CD4-positive, CD25-positive, alpha-beta regulatory T cell (primary cell): ENCODE data around the gene CNOT3. TPM values are rescaled to one million over a fixed set of nuclear protein-coding genes. Genes with fewer than 3 reads are reported as not detected.

ENCODE experiments used
- ATAC-seq, 2 donors: fragments of 150-1000 bp; cut with Tn5 transposase; one replicate each; pipeline ENCODE4 v1.10.0; 2021; ENCODE audit warnings: low read depth in 2 of 2, moderate number of reproducible peaks in 2 of 2, moderate library complexity in 1 of 2
- DNase-seq, 3 donors: peaks; one replicate each; pipeline versions ENCODE4 v3.0.0 to v3.0.0-alpha.2; 2012 to 2022; ENCODE audit warnings: mixed read lengths in 1 of 3
- H3K27ac ChIP-seq: one replicate; pipeline ENCODE4 v1.7.0; 2013; ENCODE audit warnings: mild to moderate bottlenecking, low read length; ENCODE audit not compliant: insufficient read depth, poor library complexity, severe bottlenecking
- H3K27me3 ChIP-seq: one replicate; pipeline ENCODE4 v1.7.0; 2013; ENCODE audit warnings: low read length; ENCODE audit not compliant: control insufficient read depth, insufficient read depth
- H3K36me3 ChIP-seq: one replicate; pipeline ENCODE4 v1.7.0; 2013; ENCODE audit warnings: mild to moderate bottlenecking, low read length, moderate library complexity; ENCODE audit not compliant: control insufficient read depth, insufficient read depth
- H3K4me1 ChIP-seq: 2 replicates; pipeline ENCODE4 v1.7.0; 2013; ENCODE audit warnings: mild to moderate bottlenecking, low read length; ENCODE audit not compliant: insufficient read depth, control insufficient read depth, poor library complexity, severe bottlenecking
- H3K4me3 ChIP-seq: one replicate; pipeline ENCODE4 v1.7.0; 2013; ENCODE audit warnings: low read depth, mild to moderate bottlenecking, low read length, moderate library complexity
- H3K9me3 ChIP-seq, 2 experiments: 1 replicate in 1 of 2; 2 replicates in 1 of 2; pipeline ENCODE4 v1.7.0; 2013; ENCODE audit warnings: low read length in 2 of 2, mild to moderate bottlenecking in 1 of 2, moderate library complexity in 1 of 2; ENCODE audit not compliant: control insufficient read depth in 2 of 2
- H3K27ac Mint-ChIP-seq, 3 donors: one replicate each; pipeline ENCODE4 v1.8.0; 2020 to 2022; ENCODE audit warnings: mild to moderate bottlenecking in 3 of 3, mixed read lengths in 3 of 3, moderate library complexity in 2 of 3
- H3K27me3 Mint-ChIP-seq: one replicate; pipeline ENCODE4 v1.8.0; 2022; ENCODE audit warnings: mild to moderate bottlenecking, mixed read lengths
- H3K36me3 Mint-ChIP-seq: one replicate; pipeline ENCODE4 v1.8.0; 2020; ENCODE audit warnings: mixed read lengths
- H3K4me1 Mint-ChIP-seq, 4 donors: one replicate each; pipeline ENCODE4 v1.8.0; 2020 to 2022; ENCODE audit warnings: mixed read lengths in 4 of 4, mild to moderate bottlenecking in 1 of 4
- H3K4me3 Mint-ChIP-seq, 4 donors: one replicate each; pipeline ENCODE4 v1.8.0; 2020 to 2022; ENCODE audit warnings: mild to moderate bottlenecking in 4 of 4, mixed read lengths in 4 of 4, moderate library complexity in 3 of 4
- H3K9me3 Mint-ChIP-seq, 7 donors: one replicate each; pipeline ENCODE4 v1.8.0; 2020 to 2022; ENCODE audit warnings: mixed read lengths in 7 of 7, mild to moderate bottlenecking in 3 of 7, moderate library complexity in 2 of 7
- polyA plus RNA-seq, 4 donors: library from polyadenylated mRNA; unstranded; fragments of 300-500 nt; fragmentation: Illumina TruSeq; gene quantifications; one replicate each; pipeline ENCODE4 v1.2.3, GENCODE V29; 2021
- total RNA-seq: library from RNA; stranded (reverse); gene quantifications from one replicate; pipeline ENCODE4 v1.2.3, GENCODE V29; 2022

Gene CNOT3
- total and polyA plus RNA-seq, 5 donors from 2014 or later = 3.9 to 56.9 (median 6.1) TPM

- Mint-ChIP-seq H3K27ac (peak within 1 kb of the TSS; percentile 99 to 100 (median 99)), H3K4me3 (peak within 1 kb of the TSS; percentile 95 to 97 (median 96)), H3K4me1 (peaks cover 0 to 55% (median 26%) of the 10 kb centered on the region in 4 donors), H3K27me3 (no peaks in the 10 kb centered on the region), H3K9me3 (no peaks in the 10 kb centered on the region), H3K36me3 (peaks cover 6% of the 10 kb centered on the region)
- Histone ChIP-seq H3K4me3 (peak within 1 kb of the TSS; percentile 69), H3K9me3 (no peaks in the 10 kb centered on the region), H3K27me3 (no peaks in the 10 kb centered on the region), H3K4me1 (peaks cover 26% of the 10 kb centered on the region), H3K27ac (peak within 1 kb of the TSS; percentile 100), H3K36me3 (peaks cover 7% of the 10 kb centered on the region)
- DNase-seq (no peak), ATAC-seq (no peak)
Observed at GRCh38 chr19:54189145-54189734, 51.7 kb downstream of the CNOT3 start, which contains the start of gene MBOAT7. TSS of gene MBOAT7 (minus strand) at chr19:54189580. CDS start at chr19:54188508, 1,072 bp downstream.

GRCh38 chr19:54189735-54190502 lies 52.4 kb downstream of the CNOT3 start:
- H3K4me3 Mint-ChIP-seq = peak overlapping the region; percentile 95 to 97 (median 96)
- DNase-seq (peak; percentile 100), ATAC-seq (peak; percentile 59 to 61)
- peaks cover 5% of the 10 kb centered on the region for H3K36me3 Mint-ChIP-seq
- H3K4me1 ChIP-seq = peaks cover 26% of the 10 kb centered on the region
- H3K4me1 Mint-ChIP-seq = peaks cover 0 to 55% (median 26%) of the 10 kb centered on the region in 4 donors
- no peaks in the 10 kb centered on the region for H3K27me3 Mint-ChIP-seq
- peak overlapping the region; percentile 99 to 100 (median 99) for H3K27ac Mint-ChIP-seq
- peak overlapping the region; percentile 69 for H3K4me3 ChIP-seq
- no peaks in the 10 kb centered on the region for H3K9me3 ChIP-seq
- H3K36me3 ChIP-seq = peaks cover 7% of the 10 kb centered on the region
- no peaks in the 10 kb centered on the region for H3K9me3 Mint-ChIP-seq
- peak overlapping the region; percentile 100 for H3K27ac ChIP-seq
- H3K27me3 ChIP-seq = no peaks in the 10 kb centered on the region

- peak; percentile 64 to 65 for ATAC-seq
- H3K9me3 Mint-ChIP-seq = no peaks in the 10 kb centered on the region
- peak overlapping the region; percentile 100 for H3K27ac ChIP-seq
- H3K36me3 ChIP-seq = peaks cover 7% of the 10 kb centered on the region
- peaks cover 0 to 55% (median 26%) of the 10 kb centered on the region in 4 donors for H3K4me1 Mint-ChIP-seq
- peak overlapping the region; percentile 99 to 100 (median 99) for H3K27ac Mint-ChIP-seq
- H3K27me3 Mint-ChIP-seq = no peaks in the 10 kb centered on the region
- H3K4me1 ChIP-seq = peaks cover 26% of the 10 kb centered on the region
- peaks cover 10% of the 10 kb centered on the region for H3K36me3 Mint-ChIP-seq
- no peaks in the 10 kb centered on the region for H3K9me3 ChIP-seq
- no peaks in the 10 kb centered on the region for H3K27me3 ChIP-seq
- peak overlapping the region; percentile 95 to 97 (median 96) for H3K4me3 Mint-ChIP-seq
- peak overlapping the region; percentile 59 for H3K4me3 ChIP-seq
- DNase-seq = peak; percentile 100
Observed at GRCh38 chr19:54190503-54191010, 53.0 kb downstream of the CNOT3 start.

- no peaks in the 10 kb centered on the region for H3K9me3 ChIP-seq
- Mint-ChIP-seq H3K27ac (peak within 1 kb of the TSS; percentile 99 to 100 (median 99)), H3K36me3 (peaks cover 9% of the 10 kb centered on the region)
Observed at GRCh38 chr19:54191011-54191810, 53.6 kb downstream of the CNOT3 start, which contains the start of gene TSEN34. TSS of gene TSEN34 (plus strand) at chr19:54191308. CDS start at chr19:54191365, 57 bp downstream.

GRCh38 chr19:54191811-54192453 lies 54.4 kb downstream of the CNOT3 start:
- Histone ChIP-seq H3K4me1 (peaks cover 26% of the 10 kb centered on the region), H3K27me3 (no peaks in the 10 kb centered on the region), H3K9me3 (no peaks in the 10 kb centered on the region), H3K27ac (peak overlapping the region; percentile 100), H3K36me3 (peaks cover 7% of the 10 kb centered on the region), H3K4me3 (peak overlapping the region; percentile 58)
- H3K27ac Mint-ChIP-seq = peak overlapping the region; percentile 84 to 93 (median 86)
- peaks cover 7% of the 10 kb centered on the region for H3K36me3 Mint-ChIP-seq
- ATAC-seq (no peak), DNase-seq (no peak)
- H3K9me3 Mint-ChIP-seq = no peaks in the 10 kb centered on the region
- H3K4me3 Mint-ChIP-seq = peak overlapping the region; percentile 92 to 97 (median 96)
- peaks cover 0 to 48% (median 26%) of the 10 kb centered on the region in 4 donors for H3K4me1 Mint-ChIP-seq
- H3K27me3 Mint-ChIP-seq = no peaks in the 10 kb centered on the region

More at GRCh38 chr19:54191011-54191810, 53.6 kb downstream of the CNOT3 start, which contains the start of gene TSEN34:
- Histone ChIP-seq H3K36me3 (peaks cover 7% of the 10 kb centered on the region), H3K4me3 (peak within 1 kb of the TSS; percentile 69), H3K4me1 (peaks cover 26% of the 10 kb centered on the region), H3K27me3 (no peaks in the 10 kb centered on the region), H3K27ac (peak within 1 kb of the TSS; percentile 100)
- DNase-seq (peak in 2 of 3 donors; percentile 83 to 91), ATAC-seq (peak; percentile 18 to 19)
- Mint-ChIP-seq H3K9me3 (no peaks in the 10 kb centered on the region), H3K4me1 (peaks cover 0 to 55% (median 26%) of the 10 kb centered on the region in 4 donors), H3K27me3 (no peaks in the 10 kb centered on the region), H3K4me3 (peak within 1 kb of the TSS; percentile 95 to 97 (median 96))

GRCh38 chr19:54193011-54193410 lies 55.4 kb downstream of the CNOT3 start:
- H3K36me3 Mint-ChIP-seq = peaks cover 7% of the 10 kb centered on the region
- DNase-seq (no peak), ATAC-seq (no peak)
- no peaks in the 10 kb centered on the region for H3K27me3 Mint-ChIP-seq
- H3K9me3 ChIP-seq = no peaks in the 10 kb centered on the region
- H3K4me3 ChIP-seq = no peak overlapping the region
- peaks cover 23% of the 10 kb centered on the region for H3K4me1 ChIP-seq
- no peaks in the 10 kb centered on the region for H3K9me3 Mint-ChIP-seq
- H3K4me3 Mint-ChIP-seq = peak overlapping the region; percentile 92 to 97 (median 96)
- no peak overlapping the region for H3K27ac ChIP-seq
- H3K4me1 Mint-ChIP-seq = peaks cover 0 to 37% (median 18%) of the 10 kb centered on the region in 4 donors
- peaks cover 7% of the 10 kb centered on the region for H3K36me3 ChIP-seq
- H3K27me3 ChIP-seq = no peaks in the 10 kb centered on the region
- peak overlapping the region in 2 of 3 donors; percentile 47 to 51 for H3K27ac Mint-ChIP-seq
